ENCODE data around the gene CRY2.

Gene CRY2

DNA sequence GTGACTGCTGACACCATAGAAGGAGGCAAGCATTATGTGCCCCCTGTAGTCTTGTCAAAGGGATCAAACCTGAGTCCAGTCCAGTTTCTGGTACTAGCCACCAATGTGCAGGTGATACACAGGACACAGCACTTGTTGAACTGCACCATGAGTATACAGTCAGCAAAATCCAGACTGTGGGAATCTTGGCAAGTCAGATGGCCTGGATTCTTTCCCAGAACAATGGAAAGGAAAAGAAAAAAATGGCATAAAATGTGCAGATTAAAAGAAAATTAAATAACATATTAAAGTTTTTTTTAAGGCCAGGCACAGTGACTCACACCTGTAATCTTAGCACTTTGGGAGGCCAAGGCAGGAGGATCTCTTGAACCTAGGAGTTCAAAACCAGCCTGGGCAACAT lies 16.8 kb downstream of the CRY2 start:
- no peak for FAIRE-seq
- DNase-seq (ENCODE audit: insufficient read length, low spot score): no peak
- no peak for TF ChIP-seq POLR2A (IDR thresholded peaks at IDR 0.05; ENCODE audit: low read depth, low read length)

- no peak for TF ChIP-seq POLR2A (IDR thresholded peaks at IDR 0.05; ENCODE audit: low read depth, low read length)
- FAIRE-seq (no peak), DNase-seq (ENCODE audit: insufficient read length, low spot score) (no peak)
Observed at GRCh38 chr11:45869551-45869950, 22.3 kb downstream of the CRY2 start.

- TF ChIP-seq POLR2A (IDR thresholded peaks at IDR 0.05; ENCODE audit: low read depth, low read length): no peak
- FAIRE-seq (no peak), DNase-seq (ENCODE audit: insufficient read length, low spot score) (no peak)
Observed at GRCh38 chr11:45870706-45871105, 23.4 kb downstream of the CRY2 start.

GRCh38 chr11:45871638-45872037 lies 24.4 kb downstream of the CRY2 start:
- no peak for DNase-seq (ENCODE audit: insufficient read length, low spot score)
- no peak for TF ChIP-seq POLR2A (IDR thresholded peaks at IDR 0.05; ENCODE audit: low read depth, low read length)
- FAIRE-seq: no peak

DNA sequence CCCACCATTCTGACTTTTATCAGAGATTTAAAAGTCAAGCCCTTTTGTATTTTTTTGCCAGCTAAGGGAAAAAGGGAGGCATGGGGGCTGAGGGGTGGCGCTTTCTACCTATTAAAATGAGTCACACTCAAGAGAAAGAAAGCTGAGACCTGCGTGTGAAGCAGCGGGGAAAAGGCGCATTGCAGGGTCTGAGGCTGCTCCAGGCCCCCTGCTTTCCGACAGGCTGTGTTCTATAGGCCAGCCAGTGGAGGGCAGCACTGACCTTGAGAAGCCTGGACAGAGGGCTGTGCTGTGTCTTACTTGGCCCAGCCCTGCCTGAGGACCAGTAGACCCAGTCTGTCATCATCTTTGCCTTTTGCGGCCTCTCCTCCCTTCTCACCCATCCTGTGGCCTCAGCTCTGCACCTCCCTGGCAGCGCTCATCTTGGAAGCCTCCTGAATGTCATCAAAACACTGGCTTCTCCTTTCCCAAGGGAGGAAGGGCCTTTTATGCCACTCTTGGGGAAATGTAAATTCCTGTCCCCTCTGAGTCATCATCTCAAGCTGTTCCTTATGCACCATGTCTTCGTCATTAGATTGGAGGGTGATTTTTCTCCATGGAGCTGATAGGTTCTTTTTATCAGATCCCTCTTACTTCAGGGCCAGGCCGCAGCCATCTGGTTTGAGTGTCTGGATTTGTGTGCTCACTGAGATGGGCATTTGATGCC lies 25.5 kb downstream of the CRY2 start:
- TF ChIP-seq POLR2A (IDR thresholded peaks at IDR 0.05; ENCODE audit: low read depth, low read length): no peak
- DNase-seq (ENCODE audit: insufficient read length, low spot score) (peak; percentile 93), FAIRE-seq (no peak)

GRCh38 chr11:45876401-45876800 lies 29.1 kb downstream of the CRY2 start:
- no peak for FAIRE-seq
- TF ChIP-seq POLR2A (IDR thresholded peaks at IDR 0.05; ENCODE audit: low read depth, low read length): no peak
- no peak for DNase-seq (ENCODE audit: insufficient read length, low spot score)

- FAIRE-seq: no peak
- no peak for TF ChIP-seq POLR2A (IDR thresholded peaks at IDR 0.05; ENCODE audit: low read depth, low read length)
- DNase-seq (ENCODE audit: insufficient read length, low spot score): no peak
Observed at GRCh38 chr11:45877221-45877620, 29.9 kb downstream of the CRY2 start.

DNA sequence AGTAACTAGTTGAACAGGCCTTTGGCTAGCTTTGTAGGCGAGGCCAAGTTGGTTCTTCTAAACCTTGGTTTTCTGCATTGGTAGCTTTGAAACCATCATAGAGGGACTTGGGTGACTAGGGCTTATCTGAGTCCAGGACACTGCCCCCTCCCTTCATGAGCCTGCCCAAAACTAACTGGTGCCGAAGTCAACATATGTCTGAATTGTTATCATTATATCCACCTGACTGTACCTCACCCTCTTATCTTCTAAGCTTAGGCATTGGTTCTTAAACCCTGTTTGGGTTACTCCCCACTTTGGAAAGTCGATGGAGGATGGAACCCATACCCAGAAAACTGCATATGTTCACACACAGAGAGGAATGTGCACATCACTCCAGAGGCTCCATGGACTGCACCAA lies 30.6 kb downstream of the CRY2 start:
- TF ChIP-seq POLR2A (IDR thresholded peaks at IDR 0.05; ENCODE audit: low read depth, low read length): no peak
- FAIRE-seq (no peak), DNase-seq (ENCODE audit: insufficient read length, low spot score) (no peak)

DNA sequence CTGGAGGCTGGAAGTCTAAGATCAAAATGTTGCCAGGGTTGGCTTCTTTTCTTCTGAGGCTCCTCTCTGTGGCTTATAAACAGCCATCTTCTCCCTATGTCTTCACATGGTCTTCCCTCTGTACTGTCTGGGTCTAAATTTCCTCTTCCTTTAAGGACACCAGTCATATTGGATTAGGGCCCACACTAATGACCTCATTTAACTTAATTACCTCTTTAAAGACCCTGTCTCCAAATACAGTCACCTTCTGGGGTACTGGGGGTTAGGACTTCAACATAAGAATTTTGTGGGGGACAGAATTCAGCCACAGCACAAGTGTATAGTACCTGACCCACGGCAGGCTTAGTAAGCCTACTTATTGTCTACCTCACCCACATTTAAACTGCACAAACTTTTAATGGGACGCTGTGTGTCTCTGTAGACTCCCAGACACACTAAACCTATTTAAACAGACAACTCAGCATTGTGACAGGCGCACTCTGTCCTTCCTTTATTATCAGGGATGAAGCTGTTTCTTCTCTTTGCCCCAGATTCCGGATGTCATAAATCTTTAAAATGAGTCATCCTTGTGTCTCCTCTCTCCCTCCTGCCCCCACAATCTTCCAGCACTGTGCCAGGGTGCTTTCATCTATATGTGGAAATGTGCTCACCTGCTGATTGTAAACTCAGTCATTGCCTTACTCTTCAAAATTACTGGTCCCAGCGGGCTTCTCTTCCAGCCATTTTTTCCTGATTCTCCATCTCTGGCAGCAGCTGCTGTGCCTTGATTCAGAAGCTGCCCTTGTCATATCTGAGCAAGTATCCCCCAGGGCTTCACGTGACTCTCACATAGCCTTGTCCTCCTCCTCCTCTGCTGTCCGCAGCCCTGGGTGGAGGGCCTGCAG lies 32.8 kb downstream of the CRY2 start:
- no peak for TF ChIP-seq POLR2A (IDR thresholded peaks at IDR 0.05; ENCODE audit: low read depth, low read length)
- FAIRE-seq (no peak), DNase-seq (ENCODE audit: insufficient read length, low spot score) (peak; percentile 84)

- DNase-seq (ENCODE audit: insufficient read length, low spot score) (no peak), FAIRE-seq (no peak)
- TF ChIP-seq POLR2A (IDR thresholded peaks at IDR 0.05; ENCODE audit: low read depth, low read length): no peak
Observed at GRCh38 chr11:45880772-45881570, 33.7 kb downstream of the CRY2 start.

DNA sequence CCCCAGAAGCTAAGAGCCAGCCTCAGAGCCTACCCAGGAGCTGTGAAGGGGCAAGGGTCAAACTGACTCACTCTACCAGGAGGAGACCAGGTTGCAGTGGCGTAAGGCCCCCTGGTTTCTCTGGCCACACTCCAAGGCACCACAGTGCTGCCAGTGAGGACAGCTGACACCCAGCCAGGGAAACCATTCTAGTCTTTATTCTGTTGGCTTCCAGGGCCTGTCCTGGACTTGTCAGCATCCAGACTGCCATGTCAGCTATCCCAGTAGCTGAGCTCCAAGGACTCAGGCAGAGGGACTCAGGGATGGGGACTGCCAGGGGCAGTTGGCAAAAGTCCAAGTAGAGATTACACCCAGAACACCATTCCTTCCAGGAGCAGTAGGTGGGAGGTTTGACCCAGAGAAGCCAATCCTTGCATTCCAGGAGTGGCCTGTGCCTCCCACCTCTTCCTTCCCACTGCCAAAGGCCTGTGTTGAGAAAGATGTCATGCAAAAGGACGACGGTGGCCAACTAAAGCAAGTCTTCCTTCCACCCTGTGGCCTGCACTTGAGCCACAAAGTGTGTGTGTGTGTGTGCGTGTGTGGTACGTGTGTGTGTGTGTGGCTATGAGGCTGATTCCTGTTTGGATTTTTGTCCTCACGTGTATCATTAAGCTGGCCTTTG lies 34.6 kb downstream of the CRY2 start:
- DNase-seq (ENCODE audit: insufficient read length, low spot score): no peak
- no peak for TF ChIP-seq POLR2A (IDR thresholded peaks at IDR 0.05; ENCODE audit: low read depth, low read length)
- no peak for FAIRE-seq

DNA sequence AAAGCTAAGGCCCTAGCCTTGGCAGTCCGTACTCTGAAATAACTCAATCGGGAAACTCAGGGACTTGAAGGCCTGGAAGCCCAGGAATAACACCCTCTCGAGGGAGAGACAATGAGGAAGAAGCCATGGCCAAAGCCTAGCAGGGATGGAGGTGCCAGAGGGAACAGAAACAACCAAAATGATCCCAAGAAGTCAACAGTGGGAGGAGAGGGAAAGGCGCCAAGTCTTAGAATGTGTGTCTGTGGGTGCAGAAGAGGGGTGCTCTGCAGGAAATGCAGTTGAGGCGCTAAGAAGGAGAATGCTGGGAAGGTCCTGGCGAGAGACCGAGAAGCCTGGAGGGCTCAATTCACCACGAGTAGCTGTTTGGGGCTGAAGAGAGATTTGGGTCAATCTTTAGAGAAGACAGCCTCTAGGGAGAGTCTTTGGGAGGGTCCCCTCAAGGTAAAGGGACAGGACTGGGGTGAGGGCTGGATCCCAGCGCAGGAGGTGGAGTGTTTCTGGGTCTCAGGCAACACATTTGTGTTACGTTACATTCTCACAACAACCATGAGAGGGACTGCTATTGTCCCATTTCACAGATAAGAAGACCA lies 37.4 kb downstream of the CRY2 start:
- no peak for DNase-seq (ENCODE audit: insufficient read length, low spot score)
- no peak for TF ChIP-seq POLR2A (IDR thresholded peaks at IDR 0.05; ENCODE audit: low read depth, low read length)
- no peak for FAIRE-seq

- DNase-seq (ENCODE audit: insufficient read length, low spot score) (no peak), FAIRE-seq (no peak)
- TF ChIP-seq POLR2A (IDR thresholded peaks at IDR 0.05; ENCODE audit: low read depth, low read length): no peak
Observed at GRCh38 chr11:45885274-45885920, 38.1 kb downstream of the CRY2 start, which contains the start of gene MAPK8IP1. Gene MAPK8IP1 (plus strand): TSS chr11:45885651. CDS start chr11:45885821, 170 bp downstream.
